Measurements from ENCODE around the gene DMPK. TPM values are rescaled to one million over a fixed set of nuclear protein-coding genes. Genes with fewer than 3 reads are reported as not detected.

The DMPK gene
- total and polyA plus RNA-seq, 9 of the 15 experiments (the other 6 are each of a cell fraction or from before 2014, with no cell fraction given) = 0.24 to 31.3 (median 7.3) TPM

GRCh38 chr19:45793178-45793564, 10.9 kb upstream of the DMPK start (continued):
- peak; percentile 35; the same call in 1 of the 2 replicates for TF ChIP-seq NBN (IDR thresholded peaks at IDR 0.05; ENCODE audit: low read depth)
- no peak for TF ChIP-seq MAFF (IDR thresholded peaks at IDR 0.05; ENCODE audit: low read length)
- TF ChIP-seq ARNT (IDR thresholded peaks at IDR 0.05) = 0 out of 4 replicates have a peak, but pooled peaks of 1 of the 2 experiments have one; percentile 35
- TF ChIP-seq LARP7 (IDR thresholded peaks at IDR 0.05) = peak; percentile 56; the same call in 1 of the 2 replicates
- TF ChIP-seq, protein P1, sequence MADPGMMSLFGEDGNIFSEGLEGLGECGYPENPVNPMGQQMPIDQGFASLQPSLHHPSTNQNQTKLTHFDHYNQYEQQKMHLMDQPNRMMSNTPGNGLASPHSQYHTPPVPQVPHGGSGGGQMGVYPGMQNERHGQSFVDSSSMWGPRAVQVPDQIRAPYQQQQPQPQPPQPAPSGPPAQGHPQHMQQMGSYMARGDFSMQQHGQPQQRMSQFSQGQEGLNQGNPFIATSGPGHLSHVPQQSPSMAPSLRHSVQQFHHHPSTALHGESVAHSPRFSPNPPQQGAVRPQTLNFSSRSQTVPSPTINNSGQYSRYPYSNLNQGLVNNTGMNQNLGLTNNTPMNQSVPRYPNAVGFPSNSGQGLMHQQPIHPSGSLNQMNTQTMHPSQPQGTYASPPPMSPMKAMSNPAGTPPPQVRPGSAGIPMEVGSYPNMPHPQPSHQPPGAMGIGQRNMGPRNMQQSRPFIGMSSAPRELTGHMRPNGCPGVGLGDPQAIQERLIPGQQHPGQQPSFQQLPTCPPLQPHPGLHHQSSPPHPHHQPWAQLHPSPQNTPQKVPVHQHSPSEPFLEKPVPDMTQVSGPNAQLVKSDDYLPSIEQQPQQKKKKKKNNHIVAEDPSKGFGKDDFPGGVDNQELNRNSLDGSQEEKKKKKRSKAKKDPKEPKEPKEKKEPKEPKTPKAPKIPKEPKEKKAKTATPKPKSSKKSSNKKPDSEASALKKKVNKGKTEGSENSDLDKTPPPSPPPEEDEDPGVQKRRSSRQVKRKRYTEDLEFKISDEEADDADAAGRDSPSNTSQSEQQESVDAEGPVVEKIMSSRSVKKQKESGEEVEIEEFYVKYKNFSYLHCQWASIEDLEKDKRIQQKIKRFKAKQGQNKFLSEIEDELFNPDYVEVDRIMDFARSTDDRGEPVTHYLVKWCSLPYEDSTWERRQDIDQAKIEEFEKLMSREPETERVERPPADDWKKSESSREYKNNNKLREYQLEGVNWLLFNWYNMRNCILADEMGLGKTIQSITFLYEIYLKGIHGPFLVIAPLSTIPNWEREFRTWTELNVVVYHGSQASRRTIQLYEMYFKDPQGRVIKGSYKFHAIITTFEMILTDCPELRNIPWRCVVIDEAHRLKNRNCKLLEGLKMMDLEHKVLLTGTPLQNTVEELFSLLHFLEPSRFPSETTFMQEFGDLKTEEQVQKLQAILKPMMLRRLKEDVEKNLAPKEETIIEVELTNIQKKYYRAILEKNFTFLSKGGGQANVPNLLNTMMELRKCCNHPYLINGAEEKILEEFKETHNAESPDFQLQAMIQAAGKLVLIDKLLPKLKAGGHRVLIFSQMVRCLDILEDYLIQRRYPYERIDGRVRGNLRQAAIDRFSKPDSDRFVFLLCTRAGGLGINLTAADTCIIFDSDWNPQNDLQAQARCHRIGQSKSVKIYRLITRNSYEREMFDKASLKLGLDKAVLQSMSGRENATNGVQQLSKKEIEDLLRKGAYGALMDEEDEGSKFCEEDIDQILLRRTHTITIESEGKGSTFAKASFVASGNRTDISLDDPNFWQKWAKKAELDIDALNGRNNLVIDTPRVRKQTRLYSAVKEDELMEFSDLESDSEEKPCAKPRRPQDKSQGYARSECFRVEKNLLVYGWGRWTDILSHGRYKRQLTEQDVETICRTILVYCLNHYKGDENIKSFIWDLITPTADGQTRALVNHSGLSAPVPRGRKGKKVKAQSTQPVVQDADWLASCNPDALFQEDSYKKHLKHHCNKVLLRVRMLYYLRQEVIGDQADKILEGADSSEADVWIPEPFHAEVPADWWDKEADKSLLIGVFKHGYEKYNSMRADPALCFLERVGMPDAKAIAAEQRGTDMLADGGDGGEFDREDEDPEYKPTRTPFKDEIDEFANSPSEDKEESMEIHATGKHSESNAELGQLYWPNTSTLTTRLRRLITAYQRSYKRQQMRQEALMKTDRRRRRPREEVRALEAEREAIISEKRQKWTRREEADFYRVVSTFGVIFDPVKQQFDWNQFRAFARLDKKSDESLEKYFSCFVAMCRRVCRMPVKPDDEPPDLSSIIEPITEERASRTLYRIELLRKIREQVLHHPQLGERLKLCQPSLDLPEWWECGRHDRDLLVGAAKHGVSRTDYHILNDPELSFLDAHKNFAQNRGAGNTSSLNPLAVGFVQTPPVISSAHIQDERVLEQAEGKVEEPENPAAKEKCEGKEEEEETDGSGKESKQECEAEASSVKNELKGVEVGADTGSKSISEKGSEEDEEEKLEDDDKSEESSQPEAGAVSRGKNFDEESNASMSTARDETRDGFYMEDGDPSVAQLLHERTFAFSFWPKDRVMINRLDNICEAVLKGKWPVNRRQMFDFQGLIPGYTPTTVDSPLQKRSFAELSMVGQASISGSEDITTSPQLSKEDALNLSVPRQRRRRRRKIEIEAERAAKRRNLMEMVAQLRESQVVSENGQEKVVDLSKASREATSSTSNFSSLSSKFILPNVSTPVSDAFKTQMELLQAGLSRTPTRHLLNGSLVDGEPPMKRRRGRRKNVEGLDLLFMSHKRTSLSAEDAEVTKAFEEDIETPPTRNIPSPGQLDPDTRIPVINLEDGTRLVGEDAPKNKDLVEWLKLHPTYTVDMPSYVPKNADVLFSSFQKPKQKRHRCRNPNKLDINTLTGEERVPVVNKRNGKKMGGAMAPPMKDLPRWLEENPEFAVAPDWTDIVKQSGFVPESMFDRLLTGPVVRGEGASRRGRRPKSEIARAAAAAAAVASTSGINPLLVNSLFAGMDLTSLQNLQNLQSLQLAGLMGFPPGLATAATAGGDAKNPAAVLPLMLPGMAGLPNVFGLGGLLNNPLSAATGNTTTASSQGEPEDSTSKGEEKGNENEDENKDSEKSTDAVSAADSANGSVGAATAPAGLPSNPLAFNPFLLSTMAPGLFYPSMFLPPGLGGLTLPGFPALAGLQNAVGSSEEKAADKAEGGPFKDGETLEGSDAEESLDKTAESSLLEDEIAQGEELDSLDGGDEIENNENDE (IDR thresholded peaks at IDR 0.05; ENCODE audit: low read depth, low read length) = no peak
- 0 out of 2 replicates have a peak, but pooled peaks have one; percentile 25 for TF ChIP-seq DPF2 (IDR thresholded peaks at IDR 0.05)
- no peak for TF ChIP-seq ZSCAN32 (CRISPR knock-in tag; IDR thresholded peaks at IDR 0.05)
- TF ChIP-seq DNMT1 (IDR thresholded peaks at IDR 0.05) = 0 out of 2 replicates have a peak, but pooled peaks have one; percentile 79

All from K562 (cell line).